G401 (cell line): ENCODE results near the gene PLSCR1. TPM values are rescaled to one million over a fixed set of nuclear protein-coding genes. Genes with fewer than 3 reads are reported as not detected.

ENCODE experiments used
- DNase-seq: peaks from one replicate; pipeline ENCODE4 v3.0.0-alpha.2; 2015; ENCODE audit warnings: low spot score
- in situ Hi-C: cut with HindIII; loops from 2 replicates; pipeline ENCODE4 v1.10.0; 2016; ENCODE audit warnings: low sequenced_read_pairs, mixed read lengths
- total RNA-seq: library from RNA; depleted of rRNA; stranded (reverse); fragments of >200 nt; shearing (Covaris generic); gene quantifications from 2 replicates; pipeline ENCODE4 v1.2.3, GENCODE V29; 2014; rRNA removed

The PLSCR1 gene, protein sequence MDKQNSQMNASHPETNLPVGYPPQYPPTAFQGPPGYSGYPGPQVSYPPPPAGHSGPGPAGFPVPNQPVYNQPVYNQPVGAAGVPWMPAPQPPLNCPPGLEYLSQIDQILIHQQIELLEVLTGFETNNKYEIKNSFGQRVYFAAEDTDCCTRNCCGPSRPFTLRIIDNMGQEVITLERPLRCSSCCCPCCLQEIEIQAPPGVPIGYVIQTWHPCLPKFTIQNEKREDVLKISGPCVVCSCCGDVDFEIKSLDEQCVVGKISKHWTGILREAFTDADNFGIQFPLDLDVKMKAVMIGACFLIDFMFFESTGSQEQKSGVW
- not detected in 2 replicates for total RNA-seq

DNA sequence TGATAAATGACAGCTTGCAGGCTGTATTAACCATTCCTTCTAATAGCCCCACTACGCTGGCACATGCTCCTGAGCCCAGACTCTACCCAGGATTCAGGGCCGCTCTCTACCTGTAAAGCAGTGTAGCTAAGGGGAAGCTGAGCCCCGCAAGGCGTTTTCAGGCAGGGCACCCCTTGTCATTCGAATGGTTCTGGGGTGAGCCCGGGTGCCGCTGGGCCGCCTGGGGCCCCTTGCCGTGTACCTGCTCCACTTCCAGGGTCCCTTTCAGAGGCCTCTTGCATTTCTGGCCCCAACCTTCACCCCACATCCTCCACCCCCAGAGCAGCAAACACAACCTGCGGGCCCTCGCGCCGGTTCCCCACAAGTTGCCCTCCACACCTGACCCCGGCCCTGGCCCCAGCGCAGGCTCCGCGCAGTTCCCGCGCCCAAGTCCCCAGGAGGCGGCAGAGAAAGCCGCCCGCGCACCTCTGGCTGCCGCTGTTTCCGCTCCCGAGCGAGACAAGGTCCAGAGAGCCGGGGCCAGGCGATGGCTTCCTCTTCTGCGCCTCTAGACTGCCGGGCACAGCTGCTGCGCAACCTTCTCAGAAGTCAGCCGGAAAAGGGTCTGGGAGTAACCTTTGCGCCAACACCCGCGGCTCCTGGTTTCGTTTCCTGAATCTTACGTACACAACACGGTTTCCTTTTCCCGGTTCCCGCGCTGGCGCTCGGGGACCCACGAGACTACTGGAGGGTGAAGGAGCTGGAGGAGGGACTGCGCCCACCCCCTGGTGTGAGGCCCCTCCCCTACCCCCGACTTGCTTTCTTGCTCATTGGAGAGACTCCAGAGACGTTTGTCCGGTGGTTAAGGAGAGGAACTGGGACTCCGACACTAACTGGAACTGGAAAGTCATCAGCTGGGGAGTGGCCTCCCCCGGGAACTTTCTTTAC, at the start of gene PLSCR1:
PLSCR1 (minus strand) TSS at position 606 of the 927 bp plus-strand sequence. CDS start 8,055 bp downstream, outside the sequence.
- DNase-seq: peak; percentile 57
- in situ Hi-C loops: no loop called here

DNA sequence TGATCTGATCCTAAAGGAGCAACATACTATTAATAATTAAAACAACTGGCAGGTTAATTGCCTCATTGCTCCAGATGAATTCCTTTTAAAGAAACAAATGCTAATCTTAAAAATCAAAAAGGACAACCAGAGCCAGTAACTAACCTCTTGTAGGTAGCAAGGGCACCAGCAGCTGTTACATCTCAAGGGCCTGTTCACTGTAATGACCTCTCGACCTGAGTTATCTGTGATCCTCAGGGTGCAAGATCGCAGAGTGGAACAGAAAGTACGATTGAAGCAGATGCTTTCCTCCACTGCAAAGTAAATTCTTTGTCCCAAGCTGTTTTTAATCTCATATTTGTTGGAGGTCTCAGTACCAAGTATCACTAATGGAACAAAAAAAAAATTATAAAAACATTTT, 49.4 kb upstream of the PLSCR1 start:
- DNase-seq: no peak
- in situ Hi-C loops: no loop called here

DNA sequence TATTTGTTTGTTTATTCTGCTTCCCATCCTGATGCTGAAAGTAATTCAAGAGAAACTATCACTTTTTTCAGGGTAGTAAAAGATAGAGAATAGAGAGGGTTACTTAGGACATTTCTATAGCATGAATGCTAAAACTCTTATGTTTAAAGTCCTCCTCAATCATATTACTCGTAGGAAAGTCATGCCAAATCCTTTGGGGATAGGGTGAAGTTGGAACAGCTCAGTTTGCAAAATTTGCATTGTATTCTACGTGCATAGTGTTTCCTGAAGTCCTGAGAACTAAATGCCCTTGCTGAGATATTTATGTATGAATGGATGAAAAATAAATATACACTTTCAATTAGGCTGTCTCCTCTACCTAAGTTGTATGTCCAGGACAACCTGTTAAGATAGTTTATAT, 46.1 kb upstream of the PLSCR1 start:
- peak; percentile 15 for DNase-seq
- in situ Hi-C loops: no loop called here

DNA sequence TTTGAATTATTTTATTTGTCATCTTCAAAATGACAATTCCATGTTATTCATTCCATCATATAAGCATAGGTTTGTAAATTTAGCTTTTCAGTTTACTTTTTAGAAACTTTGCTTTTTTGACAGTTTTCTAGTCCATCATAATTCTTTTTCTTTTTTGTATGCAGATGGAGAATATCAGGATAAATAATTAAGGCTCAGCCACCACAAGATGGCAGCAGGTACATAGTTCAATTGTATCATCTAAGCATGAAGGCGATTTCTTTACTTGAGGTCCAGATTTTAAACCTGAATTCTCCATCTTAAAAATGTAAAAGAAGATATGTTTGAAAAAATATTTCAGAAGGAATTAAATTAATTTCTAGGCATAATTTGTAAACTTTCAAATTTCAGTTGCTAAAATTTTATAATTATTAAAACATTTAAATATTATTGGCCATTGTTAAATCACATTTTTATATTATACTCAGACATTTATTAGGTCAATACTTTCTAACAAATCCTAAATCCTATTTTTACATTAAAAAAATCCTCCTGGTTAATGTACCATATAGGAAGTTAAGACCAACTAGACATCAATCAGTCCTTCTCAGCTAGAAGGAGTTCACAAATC, 45.6 kb upstream of the PLSCR1 start:
- in situ Hi-C loops: no loop called here
- peak; percentile 88 for DNase-seq

DNA sequence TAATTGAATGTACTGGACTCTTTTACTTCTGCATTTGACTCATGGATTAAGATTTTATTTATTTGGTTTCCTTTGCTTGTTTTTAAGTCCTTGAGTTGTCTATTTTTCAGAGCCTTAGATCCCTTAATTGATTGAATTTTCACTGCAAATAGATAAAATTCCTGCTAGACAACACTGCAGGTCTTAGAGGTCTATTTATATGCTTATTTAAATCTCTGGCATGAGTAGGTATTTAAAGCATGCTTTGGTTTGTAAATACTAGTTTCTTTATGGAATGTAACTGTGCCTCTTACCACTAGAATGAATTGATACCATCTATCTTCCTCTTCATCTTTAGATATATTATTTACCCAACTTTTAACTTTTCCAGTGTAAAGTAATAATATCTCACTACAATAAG, 40.7 kb upstream of the PLSCR1 start:
- in situ Hi-C loops: no loop called here
- no peak for DNase-seq

DNA sequence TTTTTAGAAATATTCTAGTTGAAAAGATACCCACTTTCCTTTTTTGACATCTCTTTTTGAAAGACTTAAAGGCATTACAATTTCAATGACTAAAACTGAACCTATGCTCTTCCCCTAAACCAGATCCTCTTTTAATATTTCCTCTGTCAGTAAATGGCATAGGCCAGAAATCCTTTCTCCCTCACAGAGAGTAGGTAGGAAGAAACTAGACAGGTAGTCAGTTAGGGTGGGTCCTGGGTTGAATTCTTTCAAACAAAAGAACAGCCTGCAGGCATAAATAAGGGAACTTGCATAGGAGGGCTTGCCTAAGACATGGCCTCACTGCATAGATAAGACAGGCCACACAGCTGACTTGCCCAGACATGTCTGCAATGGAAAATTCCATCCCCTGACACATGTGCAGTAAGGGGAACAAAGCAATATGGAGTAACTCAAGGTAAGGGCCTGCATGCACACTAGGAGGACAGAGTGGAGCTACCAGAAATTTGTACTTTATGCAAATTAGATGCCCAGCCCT, 37.6 kb upstream of the PLSCR1 start:
- no peak for DNase-seq
- in situ Hi-C loops: no loop called here

DNA sequence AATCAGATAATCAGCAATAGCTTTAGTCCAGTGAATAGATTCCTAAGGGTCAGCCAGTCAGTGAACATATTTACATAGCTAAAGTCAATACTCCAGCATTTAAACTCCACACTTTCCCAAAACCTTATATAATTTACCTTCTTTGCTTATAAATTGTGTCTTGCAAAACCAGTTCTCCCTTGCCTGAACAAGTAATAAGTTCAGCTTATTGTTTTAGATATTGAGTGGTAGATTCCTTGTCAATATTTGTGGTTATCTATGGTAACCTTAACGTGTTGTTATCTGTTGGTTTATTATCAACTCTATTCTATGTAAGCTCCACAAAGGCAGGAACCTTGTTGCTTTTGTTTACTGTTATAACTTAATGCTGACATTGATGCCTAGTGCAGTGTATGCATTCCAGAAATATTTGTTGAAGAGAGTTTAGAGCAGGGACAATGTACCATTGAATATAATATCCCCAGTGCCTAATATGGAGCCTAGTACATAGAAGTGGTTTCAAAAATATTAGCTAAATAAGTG, 36.7 kb upstream of the PLSCR1 start:
- DNase-seq: no peak
- in situ Hi-C loops: no loop called here

DNA sequence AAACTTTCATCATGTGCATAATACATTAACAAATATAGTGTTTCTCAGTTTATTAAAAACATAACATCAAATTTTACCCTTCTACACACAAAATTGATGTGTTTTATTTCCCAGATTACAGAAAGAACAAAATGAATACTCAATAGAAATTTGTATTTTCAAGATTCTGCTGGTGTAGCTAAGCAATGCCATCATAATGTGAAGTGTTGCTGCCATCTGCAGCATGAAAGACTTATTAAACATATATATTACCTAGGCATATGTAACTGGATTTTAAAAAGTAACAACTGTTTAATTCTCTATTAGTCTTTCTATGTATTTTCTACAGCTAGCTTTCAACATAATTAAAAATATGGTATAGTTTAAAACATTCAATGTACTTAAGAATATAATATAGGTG, 33.3 kb upstream of the PLSCR1 start:
- in situ Hi-C loops: no loop called here
- DNase-seq: peak; percentile 26

DNA sequence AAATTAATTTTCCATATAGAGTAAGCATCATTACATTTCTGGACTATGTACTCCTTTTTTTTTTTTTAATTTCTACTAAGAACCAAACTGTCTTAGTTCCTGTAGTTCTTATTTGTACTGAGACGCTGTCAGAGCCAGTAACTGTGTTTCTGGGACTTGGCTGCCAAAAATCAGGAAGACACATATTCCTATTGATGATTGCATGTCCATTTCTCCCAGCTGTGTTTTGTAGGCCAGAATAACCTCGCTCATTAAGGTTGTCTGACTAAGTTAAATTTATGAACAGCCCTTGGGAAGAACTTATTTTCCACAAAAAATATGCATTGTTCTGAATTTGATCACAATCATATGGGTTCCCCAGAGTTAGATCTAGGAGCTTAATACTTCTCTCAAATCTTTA, 31.2 kb upstream of the PLSCR1 start:
- in situ Hi-C loops: no loop called here

DNA sequence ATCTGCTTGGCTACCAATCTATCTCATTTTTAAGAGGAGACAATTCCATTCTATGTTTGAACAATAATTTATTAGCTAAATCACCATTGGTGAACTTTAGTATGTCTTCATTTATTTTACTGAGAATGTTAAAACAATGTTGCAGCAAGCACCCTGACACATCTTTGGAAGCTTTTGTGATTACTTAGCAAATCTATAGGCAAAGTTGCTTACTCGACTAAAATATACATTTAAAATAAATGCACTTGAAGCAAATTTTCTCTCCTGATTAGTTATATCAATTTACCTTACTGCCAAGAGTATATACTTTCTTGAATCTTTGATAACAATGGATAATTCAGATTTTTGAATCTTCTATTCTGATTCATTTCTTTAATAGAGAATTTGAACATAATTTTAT, 29.8 kb upstream of the PLSCR1 start:
- in situ Hi-C loops: no loop called here
- DNase-seq: no peak

More for the DNA sequence above, 31.2 kb upstream of the PLSCR1 start:
- DNase-seq: no peak

DNA sequence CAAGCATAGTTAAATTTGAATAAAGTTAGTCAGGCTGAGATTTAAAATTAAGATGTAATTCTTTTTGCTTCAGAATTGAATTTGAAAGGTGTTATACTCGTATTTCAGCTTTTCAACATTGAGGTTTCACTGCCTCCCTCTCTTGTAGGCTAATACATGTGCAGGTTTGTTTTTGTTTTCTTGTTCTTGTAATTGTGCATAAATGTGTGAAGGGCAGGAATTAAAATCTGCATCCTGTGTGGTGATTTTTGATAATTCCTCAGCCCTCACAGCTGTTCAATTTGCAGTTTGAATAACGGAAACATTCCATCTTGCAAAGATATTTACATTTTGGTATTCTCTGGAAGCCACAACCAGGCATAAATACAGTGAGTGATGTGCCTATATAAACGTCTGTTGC, 24.9 kb upstream of the PLSCR1 start:
- in situ Hi-C loops: no loop called here
- no peak for DNase-seq

DNA sequence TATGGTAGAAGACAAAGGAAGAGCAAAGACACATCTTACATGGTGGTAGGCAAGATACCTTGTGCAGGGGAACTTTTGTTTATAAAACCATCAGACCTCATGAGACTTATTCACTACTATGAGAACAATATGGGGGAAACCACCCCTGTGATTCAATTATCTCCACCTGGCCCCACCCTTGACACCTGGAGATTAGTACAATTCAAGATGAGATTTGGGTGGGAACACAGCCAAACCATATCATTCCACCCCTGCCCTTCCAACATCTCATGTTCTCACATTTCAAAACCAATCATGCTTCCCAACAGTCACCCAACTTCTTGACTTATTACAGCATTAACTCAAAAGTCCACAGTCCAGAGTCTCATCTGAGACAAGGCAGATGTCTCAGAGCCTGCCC, 21.7 kb upstream of the PLSCR1 start:
- no peak for DNase-seq
- in situ Hi-C loops: no loop called here

DNA sequence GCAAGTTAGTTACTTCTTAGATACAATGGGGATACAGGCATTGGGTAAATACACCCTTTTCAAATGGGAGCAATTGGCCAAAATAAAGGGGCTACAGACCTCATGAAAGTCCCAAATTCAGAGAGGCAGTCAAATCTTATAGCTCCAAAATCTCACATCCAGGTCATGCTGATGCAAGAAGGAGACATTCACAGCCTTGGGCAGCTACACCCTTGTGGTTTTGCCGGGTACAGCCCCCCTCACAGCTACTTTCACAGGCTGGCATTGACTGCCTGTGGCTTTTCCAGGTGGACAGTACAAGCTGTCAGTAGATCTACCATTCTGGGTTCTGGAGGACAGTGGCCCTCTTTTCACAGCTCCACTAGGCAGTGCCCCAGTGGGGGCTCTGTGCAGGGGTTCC, 17.5 kb upstream of the PLSCR1 start:
- DNase-seq: no peak
- in situ Hi-C loops: no loop called here

DNA sequence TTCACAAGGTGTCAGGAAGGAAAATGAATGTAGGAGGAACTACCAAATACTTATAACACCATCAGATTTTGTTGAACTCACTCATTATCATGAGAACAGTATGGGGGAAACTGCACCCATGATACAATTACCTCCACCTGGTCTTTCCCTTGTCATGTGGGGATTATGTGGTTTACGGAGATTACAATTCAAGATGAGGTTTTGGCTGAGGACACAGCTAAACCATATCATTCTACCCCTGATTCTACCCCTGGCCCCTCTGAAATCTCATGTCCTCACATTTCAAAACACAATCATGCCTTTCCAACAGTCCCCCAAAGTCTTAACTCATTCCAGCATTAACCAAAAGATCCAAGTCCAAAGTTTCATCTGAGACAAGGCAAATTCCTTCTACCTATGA, 17.1 kb upstream of the PLSCR1 start:
- in situ Hi-C loops: no loop called here
- DNase-seq: no peak

DNA sequence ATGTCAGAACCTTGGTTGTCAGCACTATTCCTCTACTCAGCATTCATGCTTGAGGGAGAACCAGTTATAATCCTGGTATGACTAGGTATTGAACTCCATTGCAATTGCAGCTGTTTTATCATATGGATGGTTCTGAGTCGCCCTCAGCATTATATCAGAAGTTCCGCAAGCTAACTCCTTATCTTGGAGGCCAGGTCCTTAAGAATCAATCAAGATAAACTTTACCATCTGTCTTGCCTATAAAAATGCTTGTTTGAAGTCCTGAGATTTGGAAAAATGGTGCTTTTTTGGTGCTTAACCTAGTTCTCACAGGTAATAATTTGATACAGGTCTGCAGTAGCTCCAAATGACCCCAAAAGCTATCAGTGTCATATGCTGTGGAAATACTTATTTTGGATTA, 16.3 kb upstream of the PLSCR1 start:
- no peak for DNase-seq
- in situ Hi-C loops: no loop called here

DNA sequence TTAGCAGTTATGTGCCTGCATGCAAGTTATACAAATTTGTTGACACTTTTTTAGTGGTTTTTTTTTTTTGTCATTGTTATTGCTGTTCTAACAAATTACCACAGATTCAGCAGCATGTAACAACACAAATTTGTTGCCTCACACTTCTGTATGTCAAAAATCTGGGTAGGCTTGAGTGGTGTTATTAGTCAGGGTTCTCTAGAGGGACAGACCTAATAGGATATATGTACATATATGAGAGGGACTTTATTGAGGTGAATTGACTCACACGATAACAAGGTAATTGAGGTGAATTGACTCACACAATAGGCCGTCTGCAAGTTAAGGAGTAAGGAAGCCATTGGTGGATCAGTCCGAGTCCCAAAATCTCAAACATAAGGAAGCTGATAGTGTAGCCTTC, 15.0 kb upstream of the PLSCR1 start:
- in situ Hi-C loops: no loop called here
- DNase-seq: no peak

DNA sequence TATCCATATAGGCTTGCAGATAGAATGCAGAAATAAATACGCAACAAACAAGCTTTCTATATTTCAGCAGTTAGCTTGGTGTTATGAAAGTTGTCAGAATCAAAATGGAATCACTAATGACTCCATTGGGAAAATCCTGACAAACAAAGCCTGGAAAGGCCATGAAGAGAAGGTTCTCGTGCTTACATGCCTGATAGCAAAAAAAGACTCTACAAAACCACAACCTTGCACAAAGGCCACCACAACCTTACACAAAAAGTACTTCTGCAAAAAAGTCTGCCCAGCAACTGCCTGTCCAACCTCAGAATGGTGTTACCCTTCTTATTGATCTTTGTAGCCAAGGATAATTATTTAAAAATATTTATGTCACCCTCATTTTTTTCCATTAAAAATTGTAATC, 14.4 kb upstream of the PLSCR1 start:
- no peak for DNase-seq
- in situ Hi-C loops: no loop called here

DNA sequence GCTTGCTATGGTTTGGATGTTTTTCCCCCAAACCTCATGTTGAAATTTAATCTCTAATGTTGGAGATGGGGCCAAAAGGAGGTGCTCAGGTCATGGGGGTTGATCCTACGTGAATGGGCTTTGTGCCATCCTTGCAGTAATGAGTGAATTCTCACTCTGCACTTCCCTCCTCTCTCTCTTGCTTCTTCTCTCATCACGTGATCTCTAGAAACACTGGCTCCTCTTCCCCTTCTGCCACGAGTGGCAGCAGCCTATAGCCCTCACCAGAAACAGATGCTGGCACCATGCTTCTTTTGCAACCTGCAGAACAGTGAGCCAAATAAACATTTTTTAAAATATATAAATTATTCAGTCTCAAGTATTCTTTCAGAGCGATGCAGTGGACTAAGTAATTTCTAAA, 13.3 kb upstream of the PLSCR1 start:
- in situ Hi-C loops: no loop called here
- no peak for DNase-seq

DNA sequence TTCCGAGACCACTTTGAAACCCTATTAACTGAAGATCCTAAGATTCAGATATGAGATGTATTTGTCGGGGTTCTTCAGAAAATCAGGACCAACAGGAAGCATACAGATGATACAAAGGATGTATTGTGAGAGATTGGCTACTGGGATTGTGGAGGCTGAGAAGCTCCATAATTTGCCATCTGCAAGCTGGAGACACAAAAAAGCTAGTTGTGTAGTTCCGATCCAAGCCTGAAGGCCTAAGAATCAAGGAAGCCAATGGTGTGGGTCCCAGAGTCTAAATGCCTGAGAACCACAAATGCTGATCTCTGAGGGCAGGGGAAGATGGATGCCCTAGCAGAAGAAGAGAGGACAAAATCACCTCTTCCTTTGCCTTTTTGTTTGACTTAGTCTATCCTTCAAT, 10.9 kb upstream of the PLSCR1 start:
- in situ Hi-C loops: no loop called here

More for the DNA sequence above, 10.9 kb upstream of the PLSCR1 start:
- no peak for DNase-seq
